Effector CD8-positive, alpha-beta T cell (primary cell): ENCODE measurements around the gene PAX5.

Experiments used
- DNase-seq: peaks from one replicate; lab custom pipeline; 2025; lab: John Stamatoyannopoulos, UW

Gene PAX5

GRCh38 chr9:36987891-36988290, 46.2 kb downstream of the PAX5 start:
- DNase-seq = no peak

GRCh38 chr9:36987409-36987808, 46.7 kb downstream of the PAX5 start:
- DNase-seq = no peak

- no peak for DNase-seq
Observed at GRCh38 chr9:36986468-36987408, 47.3 kb downstream of the PAX5 start.

GRCh38 chr9:36985769-36986467, 48.1 kb downstream of the PAX5 start:
- DNase-seq = no peak

GRCh38 chr9:36985061-36985768, 48.9 kb downstream of the PAX5 start:
- DNase-seq = no peak

- DNase-seq = no peak
Observed at GRCh38 chr9:36980148-36980974, 53.7 kb downstream of the PAX5 start.

GRCh38 chr9:36976371-36977030, 57.6 kb downstream of the PAX5 start:
- DNase-seq = no peak

GRCh38 chr9:36974731-36975130, 59.3 kb downstream of the PAX5 start:
- DNase-seq = no peak

GRCh38 chr9:36971935-36972488, 62.1 kb downstream of the PAX5 start:
- DNase-seq = no peak

GRCh38 chr9:36970007-36970888, 63.8 kb downstream of the PAX5 start:
- DNase-seq = no peak

GRCh38 chr9:36969216-36969771, 64.8 kb downstream of the PAX5 start:
- no peak for DNase-seq

- no peak for DNase-seq
Observed at GRCh38 chr9:36968574-36969215, 65.4 kb downstream of the PAX5 start.

GRCh38 chr9:36967997-36968396, 66.1 kb downstream of the PAX5 start:
- DNase-seq = no peak

GRCh38 chr9:36966371-36967097, 67.5 kb downstream of the PAX5 start:
- no peak for DNase-seq

GRCh38 chr9:36964791-36965190, 69.3 kb downstream of the PAX5 start:
- DNase-seq = no peak

GRCh38 chr9:36963346-36963745, 70.7 kb downstream of the PAX5 start:
- no peak for DNase-seq

GRCh38 chr9:36962691-36963090, 71.4 kb downstream of the PAX5 start:
- no peak for DNase-seq
